ENCODE data around the gene TMEM91. TPM values are rescaled to one million over a fixed set of nuclear protein-coding genes. Genes with fewer than 3 reads are reported as not detected.

Gene TMEM91
- total and polyA plus RNA-seq, 2 of the 8 experiments (the other 6 are each of a cell fraction or from before 2014, with no cell fraction given) = 5.3 to 7.4 TPM

DNA sequence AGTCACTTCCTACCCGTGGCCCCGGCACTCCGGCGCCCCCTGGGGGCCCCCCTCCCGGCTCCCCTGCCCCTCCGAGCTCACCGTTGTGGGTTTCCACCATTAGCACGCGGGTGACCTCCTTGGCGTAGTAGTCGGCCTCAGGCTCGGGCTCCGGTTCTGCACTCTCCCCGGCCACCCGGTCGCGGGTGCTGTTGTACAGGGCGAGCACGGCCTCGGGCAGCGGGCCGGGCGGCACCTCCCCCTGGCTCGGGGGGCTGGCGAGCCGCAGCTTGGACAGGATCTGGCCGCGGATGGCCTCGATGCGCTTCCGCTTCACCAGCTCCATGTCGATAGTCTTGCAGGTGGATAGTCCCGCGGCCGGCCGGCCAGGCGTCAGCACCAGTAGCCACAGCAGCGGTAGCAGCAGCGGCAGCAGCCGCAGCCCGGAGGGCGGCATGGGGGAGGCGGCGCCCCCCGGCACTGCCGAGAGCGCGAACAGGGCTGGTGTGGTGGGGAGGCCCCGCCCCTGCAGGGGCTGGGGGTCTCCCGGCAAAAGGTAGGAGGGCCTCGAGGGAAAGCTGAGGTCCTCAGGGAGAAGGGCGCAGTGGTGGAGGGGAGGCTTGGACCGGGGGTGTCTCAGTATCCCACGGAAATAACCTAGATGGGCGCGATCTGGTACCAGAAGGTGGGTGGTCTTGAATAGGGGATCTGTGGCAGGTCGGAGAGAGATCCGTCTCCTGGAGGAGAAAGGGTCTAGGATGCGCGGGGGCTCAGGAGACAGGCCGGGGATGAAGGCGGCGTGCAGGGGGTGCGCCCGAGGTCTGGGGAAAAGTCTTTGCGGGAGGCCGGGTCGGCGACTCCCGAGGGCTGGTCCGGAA is 23.5 kb upstream of the TMEM91 start (continued):
- TF ChIP-seq TEAD4 (IDR thresholded peaks at IDR 0.05; ENCODE audit: low read depth, low read length) (no peak), JUND (IDR thresholded peaks at IDR 0.05; ENCODE audit: low read length) (no peak), CBX8 (IDR thresholded peaks at IDR 0.05; ENCODE audit: borderline replicate concordance, low read depth, low read length) (no peak), RAD21 (IDR thresholded peaks at IDR 0.05 in 1 of 2, conservative IDR thresholded peaks at IDR 0.05 in 1 of 2; ENCODE audit: low read depth in 2 of 2, low read length in 2 of 2) (peak; percentile 25 to 50; a peak in 2 of 4 replicates), CHD1 (IDR thresholded peaks at IDR 0.05; ENCODE audit: low read depth, low read length) (no peak), KDM5A (IDR thresholded peaks at IDR 0.05; ENCODE audit: low read length) (no peak), MAFK (IDR thresholded peaks at IDR 0.05; ENCODE audit: low read depth, low read length) (no peak), POU5F1 (IDR thresholded peaks at IDR 0.05; ENCODE audit: low read depth, low read length) (no peak), TBP (IDR thresholded peaks at IDR 0.05; ENCODE audit: low read depth, low read length) (no peak), KDM1A (IDR thresholded peaks at IDR 0.05; ENCODE audit: borderline replicate concordance, low read length) (no peak), CEBPB (IDR thresholded peaks at IDR 0.05; ENCODE audit: low read depth, low read length) (no peak), CTBP2 (IDR thresholded peaks at IDR 0.05; ENCODE audit: borderline replicate concordance, insufficient read depth, insufficient read length, low read length) (no peak), RXRA (IDR thresholded peaks at IDR 0.05; ENCODE audit: insufficient read depth, low read depth, low read length) (no peak), JUN (IDR thresholded peaks at IDR 0.05; ENCODE audit: low read depth, low read length) (no peak), RBBP5 (IDR thresholded peaks at IDR 0.05; ENCODE audit: borderline replicate concordance, low read depth, low read length) (0 out of 2 replicates have a peak, but pooled peaks have one; percentile 21), BCL11A (IDR thresholded peaks at IDR 0.05; ENCODE audit: low read depth in 2 of 2, low read length in 2 of 2) (no peak), SIN3A (conservative IDR thresholded peaks at IDR 0.05 in 1 of 2, IDR thresholded peaks at IDR 0.05 in 1 of 2; ENCODE audit: low read depth in 1 of 2, low read length in 2 of 2) (0 out of 4 replicates have a peak, but pooled peaks of 1 of the 2 experiments have one; percentile 15), HDAC2 (IDR thresholded peaks at IDR 0.05; ENCODE audit: borderline replicate concordance in 1 of 2, low read depth in 2 of 2, low read length in 2 of 2) (peak in 1 of 2 experiments; percentile 56; a peak in 1 of 4 replicates)
- TF ChIP-seq, protein P1, sequence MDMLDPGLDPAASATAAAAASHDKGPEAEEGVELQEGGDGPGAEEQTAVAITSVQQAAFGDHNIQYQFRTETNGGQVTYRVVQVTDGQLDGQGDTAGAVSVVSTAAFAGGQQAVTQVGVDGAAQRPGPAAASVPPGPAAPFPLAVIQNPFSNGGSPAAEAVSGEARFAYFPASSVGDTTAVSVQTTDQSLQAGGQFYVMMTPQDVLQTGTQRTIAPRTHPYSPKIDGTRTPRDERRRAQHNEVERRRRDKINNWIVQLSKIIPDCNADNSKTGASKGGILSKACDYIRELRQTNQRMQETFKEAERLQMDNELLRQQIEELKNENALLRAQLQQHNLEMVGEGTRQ (IDR thresholded peaks at IDR 0.05; ENCODE audit: low read length) = no peak
- TF ChIP-seq, protein P2, sequence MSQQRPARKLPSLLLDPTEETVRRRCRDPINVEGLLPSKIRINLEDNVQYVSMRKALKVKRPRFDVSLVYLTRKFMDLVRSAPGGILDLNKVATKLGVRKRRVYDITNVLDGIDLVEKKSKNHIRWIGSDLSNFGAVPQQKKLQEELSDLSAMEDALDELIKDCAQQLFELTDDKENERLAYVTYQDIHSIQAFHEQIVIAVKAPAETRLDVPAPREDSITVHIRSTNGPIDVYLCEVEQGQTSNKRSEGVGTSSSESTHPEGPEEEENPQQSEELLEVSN (IDR thresholded peaks at IDR 0.05) = no peak

Measured in H1 (cell line).